CD4-positive, alpha-beta T cell (primary cell): ENCODE results near the gene KIAA2012. TPM values are rescaled to one million over a fixed set of nuclear protein-coding genes. Genes with fewer than 3 reads are reported as not detected.

ENCODE experiments used
- ATAC-seq: fragments of 200-7000 bp; cut with Tn5 transposase; one replicate; pipeline ENCODE4 v1.10.0; 2022; ENCODE audit warnings: mild to moderate bottlenecking; ENCODE audit not compliant: poor library complexity
- CTCF ChIA-PET: fragments of 350-600 bp; sonication (Branson Sonifier 250); formaldehyde crosslinking; loops from one replicate; lab custom pipeline; 2021; ENCODE audit warnings: antibody characterized with exemption, inconsistent platforms; lab: Charles Lee
- POLR2A ChIA-PET: fragments of 350-600 bp; sonication (Branson Sonifier 250); formaldehyde crosslinking; loops from one replicate; lab custom pipeline; 2021; ENCODE audit warnings: antibody characterized with exemption, inconsistent platforms; lab: Charles Lee
- DNase-seq, 14 experiments: peaks; one replicate each; pipeline ENCODE4 v3.0.0-alpha.2; 2013 to 2020; ENCODE audit warnings: mixed read lengths in 2 of 14
- H3K27ac ChIP-seq, 2 donors: one replicate each; pipeline versions ENCODE4 v1.5.1 to v1.7.0; 2013; ENCODE audit warnings: low read length in 2 of 2, low read depth in 1 of 2, mild to moderate bottlenecking in 1 of 2
- H3K27me3 ChIP-seq, 2 experiments: 1 replicate in 1 of 2; 2 replicates in 1 of 2; pipeline versions ENCODE4 v1.6.1 to v1.7.0; 2013; ENCODE audit warnings: low read length in 2 of 2, control low read depth in 1 of 2, mild to moderate bottlenecking in 1 of 2, moderate library complexity in 1 of 2; ENCODE audit not compliant: insufficient read depth in 2 of 2, control insufficient read depth in 1 of 2
- H3K36me3 ChIP-seq: one replicate; pipeline ENCODE4 v1.6.1; 2013; ENCODE audit warnings: low read length, control low read depth; ENCODE audit not compliant: insufficient read depth
- H3K4me1 ChIP-seq: one replicate; pipeline ENCODE4 v1.6.1; 2013; ENCODE audit warnings: low read length, control low read depth; ENCODE audit not compliant: insufficient read depth
- H3K4me3 ChIP-seq: one replicate; pipeline ENCODE4 v1.5.1; 2013; ENCODE audit warnings: mild to moderate bottlenecking, low read length, moderate library complexity
- H3K9me3 ChIP-seq, 2 experiments: 1 replicate in 1 of 2; 2 replicates in 1 of 2; pipeline versions ENCODE4 v1.6.1 to v1.7.0; 2013; ENCODE audit warnings: low read length in 2 of 2, mild to moderate bottlenecking in 2 of 2, control low read depth in 1 of 2, moderate library complexity in 1 of 2; ENCODE audit not compliant: control insufficient read depth in 1 of 2, insufficient read depth in 1 of 2
- H3K27ac Mint-ChIP-seq: one replicate; pipeline ENCODE4 v1.8.0; 2020; ENCODE audit warnings: mixed read lengths
- H3K27me3 Mint-ChIP-seq: one replicate; pipeline ENCODE4 v1.8.0; 2021; ENCODE audit warnings: mixed read lengths
- H3K36me3 Mint-ChIP-seq: one replicate; pipeline ENCODE4 v1.8.0; 2021; ENCODE audit warnings: low read depth, mixed read lengths
- H3K4me1 Mint-ChIP-seq: one replicate; pipeline ENCODE4 v1.8.0; 2021; ENCODE audit warnings: low read depth, mixed read lengths
- H3K4me3 Mint-ChIP-seq: one replicate; pipeline ENCODE4 v1.8.0; 2020; ENCODE audit warnings: mild to moderate bottlenecking, mixed read lengths
- H3K9me3 Mint-ChIP-seq: one replicate; pipeline ENCODE4 v1.8.0; 2020; ENCODE audit warnings: mixed read lengths
- intact Hi-C, 2 experiments: fragments of 100-400 bp; cut with DNase I in 1 of 2; cut with micrococcal nuclease in 1 of 2; formaldehyde crosslinking; loops; one replicate each; pipeline versions ENCODE4 v1.15.1 to v1.9.0; 2023 to 2025; cut with DNase I, micrococcal nuclease
- total RNA-seq, 174 experiments: library from RNA in 2 of 174; stranded (reverse) in 2 of 174; gene quantifications; one replicate each; pipeline ENCODE4 v1.2.3 and lab custom pipeline; 2021 to 2026
- TF ChIP-seq, protein P1 (sequence below): fragments of 200-600 bp; IDR thresholded peaks from one replicate; pipeline ENCODE4 v1.8.0; 2022; ENCODE audit warnings: antibody characterized with exemption, mild to moderate bottlenecking

Gene KIAA2012
- total RNA-seq, 2 experiments from 2014 or later = not detected

DNA sequence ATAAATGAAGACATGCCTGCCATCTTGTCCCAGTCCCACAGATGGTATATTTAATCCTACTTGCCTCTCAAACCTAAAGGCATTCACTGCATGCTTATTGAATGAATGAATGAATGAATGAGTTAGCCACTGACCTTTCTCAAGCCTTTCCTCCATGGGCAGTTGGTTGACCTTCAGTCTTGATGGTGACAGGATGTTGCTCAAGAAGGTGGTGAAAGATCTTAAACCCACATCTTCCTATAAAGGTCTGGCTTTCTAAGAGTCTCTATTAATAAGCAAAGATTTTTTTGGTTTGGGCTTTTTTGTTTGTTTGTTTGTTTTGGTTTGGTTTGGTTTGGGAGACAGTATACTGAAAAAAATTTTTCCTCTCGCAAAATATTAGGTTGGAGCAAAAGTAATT is 41.7 kb downstream of the KIAA2012 start:
- intact Hi-C loops = no loop called here
- Histone ChIP-seq H3K4me1 (no peaks in the 10 kb centered on the region), H3K27me3 (peaks cover 2 to 3% of the 10 kb centered on the region in 2 experiments), H3K9me3 (no peaks in the 10 kb centered on the region), H3K36me3 (no peaks in the 10 kb centered on the region), H3K27ac (no peak overlapping the region), H3K4me3 (no peak overlapping the region)
- ChIA-PET POLR2A (no interaction called here), CTCF (no interaction called here)
- H3K27me3 Mint-ChIP-seq = peaks cover 32% of the 10 kb centered on the region
- ATAC-seq (no peak), DNase-seq (no peak)
- no peak overlapping the region for H3K27ac Mint-ChIP-seq
- no peaks in the 10 kb centered on the region for H3K4me1 Mint-ChIP-seq
- no peaks in the 10 kb centered on the region for H3K36me3 Mint-ChIP-seq
- TF ChIP-seq, protein P1, sequence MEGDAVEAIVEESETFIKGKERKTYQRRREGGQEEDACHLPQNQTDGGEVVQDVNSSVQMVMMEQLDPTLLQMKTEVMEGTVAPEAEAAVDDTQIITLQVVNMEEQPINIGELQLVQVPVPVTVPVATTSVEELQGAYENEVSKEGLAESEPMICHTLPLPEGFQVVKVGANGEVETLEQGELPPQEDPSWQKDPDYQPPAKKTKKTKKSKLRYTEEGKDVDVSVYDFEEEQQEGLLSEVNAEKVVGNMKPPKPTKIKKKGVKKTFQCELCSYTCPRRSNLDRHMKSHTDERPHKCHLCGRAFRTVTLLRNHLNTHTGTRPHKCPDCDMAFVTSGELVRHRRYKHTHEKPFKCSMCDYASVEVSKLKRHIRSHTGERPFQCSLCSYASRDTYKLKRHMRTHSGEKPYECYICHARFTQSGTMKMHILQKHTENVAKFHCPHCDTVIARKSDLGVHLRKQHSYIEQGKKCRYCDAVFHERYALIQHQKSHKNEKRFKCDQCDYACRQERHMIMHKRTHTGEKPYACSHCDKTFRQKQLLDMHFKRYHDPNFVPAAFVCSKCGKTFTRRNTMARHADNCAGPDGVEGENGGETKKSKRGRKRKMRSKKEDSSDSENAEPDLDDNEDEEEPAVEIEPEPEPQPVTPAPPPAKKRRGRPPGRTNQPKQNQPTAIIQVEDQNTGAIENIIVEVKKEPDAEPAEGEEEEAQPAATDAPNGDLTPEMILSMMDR = no peak
- no peaks in the 10 kb centered on the region for H3K9me3 Mint-ChIP-seq
- no peak overlapping the region for H3K4me3 Mint-ChIP-seq

DNA sequence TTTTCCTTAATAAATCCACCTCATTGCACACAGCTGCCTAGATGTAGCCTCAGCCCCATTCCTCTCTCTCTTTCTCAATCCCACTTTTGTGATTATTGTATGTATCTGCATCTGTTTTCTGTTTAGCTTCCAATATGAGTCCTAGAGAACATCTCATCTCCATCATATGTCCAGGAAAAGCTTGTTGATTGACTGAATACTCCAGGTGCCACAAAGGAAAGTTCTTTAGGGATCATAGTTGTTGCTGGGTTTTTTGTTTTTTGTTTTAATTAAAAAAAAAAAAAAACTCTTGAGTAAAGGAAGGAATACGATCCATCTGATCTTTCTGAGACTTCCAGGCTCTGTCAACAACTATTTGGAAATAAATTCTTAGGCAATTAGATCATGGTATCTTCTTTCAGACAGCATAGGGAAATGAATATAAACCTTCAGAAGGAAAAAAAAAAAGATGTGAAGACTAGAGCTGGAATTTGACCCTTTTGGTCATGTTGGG is 42.5 kb downstream of the KIAA2012 start:
- Mint-ChIP-seq H3K36me3 (no peaks in the 10 kb centered on the region), H3K4me3 (no peak overlapping the region), H3K4me1 (no peaks in the 10 kb centered on the region), H3K9me3 (no peaks in the 10 kb centered on the region), H3K27me3 (peaks cover 30% of the 10 kb centered on the region), H3K27ac (no peak overlapping the region)
- ChIA-PET CTCF (no interaction called here), POLR2A (no interaction called here)
- H3K4me1 ChIP-seq = no peaks in the 10 kb centered on the region
- DNase-seq (no peak), ATAC-seq (no peak)
- TF ChIP-seq, protein P1 = no peak
- H3K4me3 ChIP-seq = no peak overlapping the region
- peaks cover 2 to 3% of the 10 kb centered on the region in 2 experiments for H3K27me3 ChIP-seq
- no peaks in the 10 kb centered on the region for H3K36me3 ChIP-seq
- intact Hi-C loops = no loop called here
- H3K27ac ChIP-seq = no peak overlapping the region
- no peaks in the 10 kb centered on the region for H3K9me3 ChIP-seq

DNA sequence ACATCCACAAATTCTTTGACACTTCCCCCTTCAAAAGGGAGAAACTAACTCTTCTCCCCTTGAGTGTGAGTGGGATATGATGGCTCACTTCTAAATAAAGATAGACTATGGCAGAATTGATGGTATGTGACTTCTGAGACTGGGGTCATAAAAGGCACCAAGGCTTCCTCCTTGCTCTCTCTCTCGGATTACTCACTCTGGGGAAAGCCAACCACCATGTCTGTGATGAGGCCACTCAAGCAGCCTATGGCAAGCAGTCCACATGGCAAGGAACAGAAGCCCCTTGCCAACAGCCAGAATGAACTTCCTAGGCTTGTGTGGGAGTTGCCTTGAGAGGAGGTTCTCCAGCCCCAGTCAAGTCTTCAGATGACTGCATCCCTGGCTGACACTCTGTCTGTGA is 43.6 kb downstream of the KIAA2012 start:
- intact Hi-C loops = no loop called here
- TF ChIP-seq, protein P1 = no peak
- POLR2A ChIA-PET = no interaction called here
- Mint-ChIP-seq H3K4me3 (no peak overlapping the region), H3K27ac (no peak overlapping the region), H3K9me3 (no peaks in the 10 kb centered on the region), H3K4me1 (no peaks in the 10 kb centered on the region), H3K36me3 (no peaks in the 10 kb centered on the region), H3K27me3 (peaks cover 28% of the 10 kb centered on the region)
- H3K27ac ChIP-seq = no peak overlapping the region
- no peaks in the 10 kb centered on the region for H3K9me3 ChIP-seq
- H3K27me3 ChIP-seq = peaks cover 2 to 3% of the 10 kb centered on the region in 2 experiments
- CTCF ChIA-PET = no interaction called here
- no peaks in the 10 kb centered on the region for H3K36me3 ChIP-seq
- no peak for ATAC-seq
- no peak for DNase-seq
- H3K4me3 ChIP-seq = no peak overlapping the region
- H3K4me1 ChIP-seq = no peaks in the 10 kb centered on the region
